Stimulated activated CD8-positive, alpha-beta memory T cell treated with anti-CD3 and anti-CD28 coated beads, Interleukin-15, amount 100 ng/mL, for 48 hours (primary cell): ENCODE measurements around the gene KCNMA1.

Source experiments
- DNase-seq, 2 donors: peaks; one replicate each; pipeline ENCODE4 v3.0.0-alpha.2; 2020; ENCODE audit warnings: low read depth in 2 of 2

Gene KCNMA1

GRCh38 chr10:77186936-77187335, 450.7 kb downstream of the KCNMA1 start:
- DNase-seq: no peak

- DNase-seq: no peak
Measured at GRCh38 chr10:77185696-77186095, 451.9 kb downstream of the KCNMA1 start.

- DNase-seq: no peak
Measured at GRCh38 chr10:77182803-77183202, 454.8 kb downstream of the KCNMA1 start.

GRCh38 chr10:77180794-77181193, 456.8 kb downstream of the KCNMA1 start:
- no peak for DNase-seq

- no peak for DNase-seq
Measured at GRCh38 chr10:77180104-77180503, 457.5 kb downstream of the KCNMA1 start.

GRCh38 chr10:77179015-77179695, 458.5 kb downstream of the KCNMA1 start:
- DNase-seq: no peak

- no peak for DNase-seq
Measured at GRCh38 chr10:77177589-77177988, 460.0 kb downstream of the KCNMA1 start.

GRCh38 chr10:77177161-77177560, 460.4 kb downstream of the KCNMA1 start:
- no peak for DNase-seq

GRCh38 chr10:77176232-77176631, 461.4 kb downstream of the KCNMA1 start:
- DNase-seq: no peak

GRCh38 chr10:77175631-77176222, 461.9 kb downstream of the KCNMA1 start:
- DNase-seq: no peak

GRCh38 chr10:77173615-77174461, 463.8 kb downstream of the KCNMA1 start:
- DNase-seq: peak; percentile 27 to 29

GRCh38 chr10:77172086-77172485, 465.5 kb downstream of the KCNMA1 start:
- no peak for DNase-seq

- no peak for DNase-seq
Measured at GRCh38 chr10:77168861-77169260, 468.7 kb downstream of the KCNMA1 start.

GRCh38 chr10:77168161-77168560, 469.4 kb downstream of the KCNMA1 start:
- DNase-seq: no peak

- peak; percentile 2 to 4 for DNase-seq
Measured at GRCh38 chr10:77165445-77166208, 472.0 kb downstream of the KCNMA1 start.

- DNase-seq: no peak
Measured at GRCh38 chr10:77164616-77165311, 472.8 kb downstream of the KCNMA1 start.

- DNase-seq: no peak
Measured at GRCh38 chr10:77163670-77164348, 473.8 kb downstream of the KCNMA1 start.

GRCh38 chr10:77162697-77163096, 474.9 kb downstream of the KCNMA1 start:
- DNase-seq: no peak

GRCh38 chr10:77160679-77161078, 476.9 kb downstream of the KCNMA1 start:
- no peak for DNase-seq

GRCh38 chr10:77159538-77160110, 478.0 kb downstream of the KCNMA1 start:
- no peak for DNase-seq
